GM21717 (cell line): Measurements from ENCODE around the gene KRTAP10-1.

Source experiments
- ATAC-seq: cut with Tn5 transposase; IDR thresholded peaks from one replicate; pipeline ENCODE4 v1.9.1; 2021; ENCODE audit warnings: mild to moderate bottlenecking, moderate library complexity; ENCODE audit not compliant: unreplicated experiment

The KRTAP10-1 gene

GRCh38 chr21:44518686-44519085, 21.3 kb downstream of the KRTAP10-1 start:
- ATAC-seq, result no peak

- ATAC-seq, result no peak
Observed at GRCh38 chr21:44517175-44517899, 22.7 kb downstream of the KRTAP10-1 start.

GRCh38 chr21:44516828-44517174, 23.2 kb downstream of the KRTAP10-1 start:
- ATAC-seq, result no peak

- ATAC-seq, result no peak
Observed at GRCh38 chr21:44516342-44516741, 23.7 kb downstream of the KRTAP10-1 start.

GRCh38 chr21:44515359-44516165, 24.4 kb downstream of the KRTAP10-1 start:
- ATAC-seq, result no peak

GRCh38 chr21:44514746-44515358, 25.1 kb downstream of the KRTAP10-1 start:
- no peak for ATAC-seq

- ATAC-seq, result no peak
Observed at GRCh38 chr21:44514218-44514520, 25.8 kb downstream of the KRTAP10-1 start.

GRCh38 chr21:44513389-44514217, 26.4 kb downstream of the KRTAP10-1 start:
- no peak for ATAC-seq

- no peak for ATAC-seq
Observed at GRCh38 chr21:44512496-44513388, 27.3 kb downstream of the KRTAP10-1 start.

GRCh38 chr21:44511938-44512275, 28.1 kb downstream of the KRTAP10-1 start:
- no peak for ATAC-seq

GRCh38 chr21:44511219-44511937, 28.6 kb downstream of the KRTAP10-1 start:
- ATAC-seq, result no peak

- ATAC-seq, result no peak
Observed at GRCh38 chr21:44510508-44511218, 29.3 kb downstream of the KRTAP10-1 start.

GRCh38 chr21:44510109-44510507, 29.9 kb downstream of the KRTAP10-1 start:
- no peak for ATAC-seq

- ATAC-seq, result no peak
Observed at GRCh38 chr21:44509539-44509938, 30.5 kb downstream of the KRTAP10-1 start.

- ATAC-seq, result no peak
Observed at GRCh38 chr21:44508711-44509445, 31.1 kb downstream of the KRTAP10-1 start.

GRCh38 chr21:44508426-44508710, 31.6 kb downstream of the KRTAP10-1 start:
- no peak for ATAC-seq

- no peak for ATAC-seq
Observed at GRCh38 chr21:44507673-44508425, 32.1 kb downstream of the KRTAP10-1 start.
